HL-60 (cell line): Measurements from ENCODE around the gene GRIN2D.

Experiments
- DNase-seq, 2 experiments: peaks; one replicate each; pipeline ENCODE4 v3.0.0-alpha.2; 2010 to 2020; ENCODE audit warnings: low read depth in 1 of 2, low spot score in 1 of 2
- H3K27ac ChIP-seq: fragments of 250-450 bp; sonication (Bioruptor Pico); replicated peaks from 2 replicates; pipeline ENCODE4 v1.5.1; 2020; ENCODE audit warnings: mild to moderate bottlenecking, moderate library complexity
- H3K27me3 ChIP-seq: fragments of 250-450 bp; sonication (Bioruptor Pico); 2 replicates; pipeline ENCODE4 v1.5.1; 2021; ENCODE audit warnings: mild to moderate bottlenecking, moderate library complexity; ENCODE audit not compliant: insufficient read depth, poor library complexity, severe bottlenecking
- H3K4me3 ChIP-seq: replicated peaks from 2 replicates; pipeline ENCODE4 v1.5.1; 2011; ENCODE audit warnings: mild to moderate bottlenecking, control low read depth, low read length; ENCODE audit not compliant: insufficient read depth
- CTCF ChIP-seq: IDR thresholded peaks from one replicate; pipeline ENCODE4 v1.5.1; 2011; ENCODE audit warnings: low read length, control low read depth, inconsistent platforms; ENCODE audit not compliant: insufficient read depth
- GABPA ChIP-seq: IDR thresholded peaks from 2 replicates; pipeline ENCODE4 v1.6.1; 2012; ENCODE audit warnings: low read depth
- POLR2AphosphoS5 ChIP-seq: IDR thresholded peaks from 2 replicates; pipeline ENCODE4 v1.6.1; 2012; ENCODE audit warnings: low read depth
- REST ChIP-seq: IDR thresholded peaks from 2 replicates; pipeline ENCODE4 v1.6.1; 2012; ENCODE audit warnings: low read depth; ENCODE audit not compliant: insufficient replicate concordance
- SPI1 ChIP-seq: IDR thresholded peaks from 2 replicates; pipeline ENCODE4 v1.6.1; 2012; ENCODE audit warnings: low read depth, mild to moderate bottlenecking, borderline replicate concordance

Gene GRIN2D

GRCh38 chr19:48395170-48395455, 1.6 kb downstream of the GRIN2D start:
- Histone ChIP-seq H3K27ac (no peak overlapping the region), H3K27me3 (peaks cover 52% of the 10 kb centered on the region), H3K4me3 (no peak overlapping the region)
- DNase-seq, result no peak
- TF ChIP-seq REST (no peak), POLR2AphosphoS5 (no peak), SPI1 (no peak), GABPA (no peak), CTCF (no peak)

- no peak for TF ChIP-seq POLR2AphosphoS5
- no peak for TF ChIP-seq CTCF
- TF ChIP-seq GABPA, result no peak
- no peak for TF ChIP-seq REST
- no peak for TF ChIP-seq SPI1
- Histone ChIP-seq H3K27ac (no peak overlapping the region), H3K27me3 (peaks cover 52% of the 10 kb centered on the region), H3K4me3 (no peak overlapping the region)
- DNase-seq, result no peak
These were observed 2.0 kb downstream of the GRIN2D start for GRCh38 chr19:48395499-48395898.

GRCh38 chr19:48396016-48396823, 2.8 kb downstream of the GRIN2D start:
- TF ChIP-seq REST (no peak), GABPA (no peak), POLR2AphosphoS5 (no peak), CTCF (no peak), SPI1 (no peak)
- H3K27ac ChIP-seq, result no peak overlapping the region
- DNase-seq, result no peak
- H3K27me3 ChIP-seq, result peaks cover 52% of the 10 kb centered on the region
- no peak overlapping the region for H3K4me3 ChIP-seq
